Skin of body (tissue), 2 donors: ENCODE measurements around the gene MLH1. TPM values are rescaled to one million over a fixed set of nuclear protein-coding genes. Genes with fewer than 3 reads are reported as not detected.
"Not testable (repeated sequence)": the region's sequence is repeated elsewhere in the genome, so short reads cannot be mapped to it uniquely, and the experiment has no call there.

ENCODE experiments used
- DNase-seq: peaks from one replicate; lab custom pipeline; 2025; lab: John Stamatoyannopoulos, UW
- total RNA-seq: library from RNA; depleted of rRNA; stranded (reverse); fragments of >200 nt; gene quantifications from one replicate; pipeline ENCODE4 v1.2.3, GENCODE V29; 2014

Gene MLH1
- 50.9 TPM for total RNA-seq

GRCh38 chr3:36993326-36994283, at the start of gene MLH1:
Gene MLH1 (plus strand): TSS chr3:36993518. CDS start chr3:36993548, 30 bp downstream.
- DNase-seq, result no peak

DNA sequence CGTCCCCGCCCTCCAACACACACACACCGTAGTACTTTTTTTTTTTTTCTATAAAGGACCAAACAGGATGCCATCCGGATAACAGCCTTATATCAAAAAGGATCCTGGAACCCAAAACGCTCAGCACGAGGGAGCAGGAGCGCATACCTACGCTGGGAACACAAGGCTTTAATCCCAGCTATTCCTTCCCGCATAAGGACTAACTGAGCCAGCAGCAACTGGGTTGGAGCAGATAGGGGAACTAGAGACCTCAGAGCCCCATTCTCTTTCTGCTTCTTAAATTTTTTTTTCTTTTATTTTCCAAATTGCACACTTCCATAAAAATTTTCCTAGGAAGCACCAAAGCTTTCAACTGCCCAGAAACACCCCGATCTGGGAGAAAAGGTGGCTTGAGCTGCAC, 49.7 kb upstream of the MLH1 start:
- DNase-seq, result no peak

GRCh38 chr3:36944012-36944640, 49.2 kb upstream of the MLH1 start:
- DNase-seq, result peak; percentile 37

DNA sequence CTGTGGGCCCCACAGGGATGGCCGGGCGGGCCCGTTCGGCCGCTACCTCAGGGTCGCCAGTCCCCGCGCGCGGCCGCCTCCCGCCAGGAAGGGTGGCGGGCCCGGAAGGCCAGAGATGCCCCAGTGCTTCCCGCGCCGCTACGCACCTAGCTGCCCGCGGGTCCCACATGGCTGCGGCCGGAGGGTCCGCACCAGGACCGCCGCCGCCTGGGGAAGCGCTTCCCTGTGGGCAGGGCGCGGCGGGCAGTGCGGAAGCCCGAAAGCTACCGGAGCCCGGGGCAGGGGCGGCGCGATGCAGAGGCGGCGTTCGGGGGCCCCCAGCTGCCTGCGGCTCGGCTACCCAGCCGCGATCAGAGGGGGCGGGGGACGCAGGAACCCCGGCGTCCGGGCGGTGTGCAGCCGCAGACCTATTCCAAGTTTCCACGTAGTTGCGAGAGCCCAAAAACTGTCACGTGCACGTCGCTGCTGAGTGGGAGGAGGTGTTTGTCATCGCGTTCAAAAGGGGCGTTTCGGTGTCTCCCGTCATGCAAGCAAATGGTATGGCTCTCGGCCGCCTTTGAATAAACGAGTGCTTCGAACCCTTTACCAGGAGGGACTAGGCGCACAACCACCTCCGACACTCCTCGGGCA, 48.6 kb upstream of the MLH1 start, which contains the start of gene TRANK1:
TRANK1 (minus strand) TSS at position 414 of the 630 bp plus-strand sequence; CDS start at position 169, 245 bp downstream.
- DNase-seq, result peak; percentile 34

DNA sequence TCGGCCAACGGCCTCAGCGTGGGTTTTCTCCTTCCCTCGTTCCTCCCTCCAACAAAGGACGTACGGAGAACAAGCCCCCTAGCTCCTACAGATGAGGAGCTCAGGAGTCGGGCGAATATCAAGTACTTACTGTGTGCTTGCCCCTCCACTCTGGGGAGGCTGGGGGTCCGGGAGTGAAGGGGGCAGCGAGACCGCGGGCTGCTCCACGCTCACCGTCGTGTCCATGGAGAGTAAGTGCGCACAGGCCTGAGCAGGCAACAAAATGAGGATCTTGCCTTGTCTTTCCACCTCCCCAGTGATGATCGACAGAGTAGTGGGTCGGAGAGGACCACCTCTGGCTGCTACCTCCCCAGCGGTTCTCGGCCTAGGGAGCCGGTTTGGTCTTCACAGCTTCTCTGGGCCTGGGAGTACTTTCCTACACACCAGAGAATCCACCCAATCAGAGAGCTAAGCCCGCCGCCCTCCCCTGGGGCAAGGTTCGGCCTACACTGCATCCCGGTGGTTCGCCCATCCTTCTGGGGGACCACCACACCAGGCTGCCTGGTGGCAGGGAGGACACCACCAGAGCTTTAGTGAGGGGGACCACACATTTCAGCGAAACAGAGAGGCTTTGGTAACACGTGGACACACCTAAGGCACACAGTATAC, 47.9 kb upstream of the MLH1 start:
- no peak for DNase-seq

DNA sequence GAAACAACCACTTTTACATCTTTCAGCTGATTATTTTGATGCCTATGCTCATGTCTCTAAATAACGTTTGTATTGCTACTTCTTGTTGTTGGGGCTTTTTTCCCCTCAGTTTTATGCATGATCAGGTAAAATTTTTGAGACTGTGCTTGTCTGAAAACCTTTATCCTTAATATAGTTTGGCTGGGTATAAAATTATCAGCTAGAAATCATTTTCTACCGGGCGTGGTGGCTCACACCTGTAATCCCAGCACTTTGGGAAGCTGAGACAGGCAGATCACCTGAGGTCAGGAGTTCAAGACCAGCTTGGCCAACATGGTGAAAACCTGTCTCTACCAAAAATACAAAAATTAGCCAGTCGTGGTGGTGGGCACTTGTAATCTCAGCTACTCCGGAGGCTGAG, 45.5 kb upstream of the MLH1 start:
- DNase-seq, result not testable (repeated sequence)

GRCh38 chr3:36954452-36955134, 38.7 kb upstream of the MLH1 start:
- DNase-seq, result no peak

DNA sequence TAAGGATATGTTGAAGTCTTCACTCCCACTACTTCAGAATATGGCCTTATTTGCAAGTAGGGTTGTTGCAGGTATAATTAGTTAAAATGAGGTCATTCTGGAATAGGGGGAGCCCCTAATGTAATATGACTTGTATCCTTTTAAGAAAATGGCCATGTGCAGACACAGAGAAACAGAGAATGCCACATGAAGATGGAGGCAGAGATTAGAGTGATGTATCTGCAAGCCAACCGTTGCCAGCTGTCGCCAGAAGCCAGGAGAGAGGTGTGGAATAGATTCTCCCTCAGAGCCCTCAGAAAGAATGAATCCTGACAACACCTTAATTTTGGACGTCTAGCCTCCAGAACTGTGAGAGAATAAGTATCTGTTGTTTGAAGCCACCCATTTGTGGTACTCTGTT, 37.2 kb upstream of the MLH1 start:
- DNase-seq, result no peak

DNA sequence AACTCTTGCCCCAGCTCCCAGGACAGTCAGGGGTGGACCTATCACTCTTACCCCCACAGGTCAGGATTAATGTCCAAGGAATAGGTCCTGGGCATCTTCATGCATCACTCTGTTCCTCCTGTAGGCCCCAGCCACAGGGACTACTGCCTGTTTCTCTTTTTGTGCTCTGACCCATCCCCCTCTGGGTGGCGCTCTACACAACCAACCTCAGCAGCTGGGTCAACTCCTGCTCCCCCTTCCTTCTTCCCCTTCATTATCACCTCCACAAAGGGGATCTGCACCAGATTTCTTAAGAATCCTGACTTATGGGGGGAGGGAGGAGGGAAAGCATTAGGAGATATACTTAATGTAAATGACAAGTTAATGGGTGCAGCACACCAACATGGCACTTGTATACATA, 36.3 kb upstream of the MLH1 start:
- no peak for DNase-seq

- DNase-seq, result no peak
These were observed 35.2 kb upstream of the MLH1 start for GRCh38 chr3:36957862-36958686.

DNA sequence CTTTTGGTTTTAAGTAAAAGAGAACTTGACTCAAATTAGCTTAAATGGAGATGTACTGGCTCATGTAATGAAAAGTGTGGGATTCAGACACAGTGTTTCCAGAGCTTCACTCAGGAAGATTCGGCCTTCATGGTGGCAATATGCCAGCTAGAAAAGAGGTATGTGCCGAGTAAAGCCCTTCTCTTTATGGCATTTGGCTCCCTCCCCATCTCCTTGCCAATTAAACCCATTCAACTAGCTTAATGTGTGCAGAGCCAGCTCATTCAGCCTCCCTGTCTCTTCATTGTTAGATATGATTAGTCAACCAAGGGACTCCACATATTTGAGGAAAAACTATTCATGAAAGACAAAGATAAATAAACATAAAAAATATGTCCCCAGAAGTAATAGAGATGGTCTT, 33.5 kb upstream of the MLH1 start:
- no peak for DNase-seq

DNA sequence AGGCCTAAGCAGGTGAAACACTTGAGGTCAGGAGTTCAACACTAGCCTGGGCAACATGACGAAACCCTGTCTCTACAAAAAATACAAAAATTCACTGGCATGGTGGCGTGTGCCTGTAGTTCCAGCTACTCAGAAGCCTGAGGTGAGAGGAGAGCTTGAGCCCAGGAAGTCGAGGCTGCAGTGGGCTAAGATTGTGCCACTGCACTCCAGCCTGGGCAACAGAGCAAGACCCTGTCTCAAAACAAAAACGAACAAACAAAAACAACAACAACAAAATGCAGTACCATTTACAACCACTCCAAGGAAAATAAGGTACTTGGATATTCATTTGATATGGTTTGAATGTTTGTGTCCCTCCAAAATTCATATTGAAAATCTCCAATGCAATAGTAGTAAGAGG, 32.8 kb upstream of the MLH1 start:
- no peak for DNase-seq

GRCh38 chr3:36963008-36963407, 30.3 kb upstream of the MLH1 start:
- DNase-seq, result not testable (repeated sequence)

- no peak for DNase-seq
These were observed 29.0 kb upstream of the MLH1 start for GRCh38 chr3:36964331-36964730.

GRCh38 chr3:36964817-36965216, 28.5 kb upstream of the MLH1 start:
- no peak for DNase-seq

- no peak for DNase-seq
These were observed 27.9 kb upstream of the MLH1 start for GRCh38 chr3:36965440-36965839.

GRCh38 chr3:36969085-36969484, 24.2 kb upstream of the MLH1 start:
- no peak for DNase-seq

DNA sequence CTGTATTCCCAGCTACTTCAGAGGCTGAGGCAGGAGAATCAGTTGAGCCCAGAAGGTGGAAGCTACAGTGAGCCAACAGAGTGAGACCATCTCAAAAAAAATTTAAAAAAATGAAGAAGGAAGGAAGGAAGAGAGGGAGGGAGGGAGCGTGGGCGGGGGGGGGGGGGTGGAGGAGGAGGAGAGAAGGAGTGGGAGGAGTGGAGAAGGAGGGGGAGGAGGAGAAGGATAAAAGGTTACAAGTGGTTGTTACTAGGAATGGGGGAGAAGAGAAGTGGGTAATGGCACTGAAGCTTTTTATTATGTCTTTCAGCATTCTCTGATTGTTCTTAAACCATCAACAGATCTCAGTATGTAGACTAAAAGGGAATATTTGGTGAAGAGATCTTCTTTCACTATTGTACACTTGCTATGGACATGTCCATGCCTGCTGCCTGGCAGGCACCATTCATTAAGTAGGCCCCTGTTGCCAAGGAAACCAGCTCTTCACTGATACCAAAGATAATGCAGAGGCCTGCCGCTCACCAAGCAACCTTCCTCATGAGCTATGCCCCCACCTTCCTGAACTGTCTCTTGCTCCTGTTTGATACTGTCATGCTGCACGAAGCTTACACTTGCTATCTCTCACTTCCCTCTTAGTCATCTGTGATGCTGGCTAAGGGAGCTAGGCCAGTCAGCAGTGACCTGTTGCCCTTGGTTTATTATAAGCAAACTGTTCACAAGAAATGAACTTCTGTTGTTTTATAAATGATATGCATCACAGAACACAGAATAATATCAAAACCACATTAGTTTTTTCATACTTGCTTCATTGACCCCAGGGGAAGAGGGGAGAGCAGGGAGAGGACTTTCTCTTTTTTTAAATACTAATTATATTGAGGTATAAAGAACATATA, 23.5 kb upstream of the MLH1 start:
- DNase-seq, result peak; percentile 39

- no peak for DNase-seq
These were observed 21.2 kb upstream of the MLH1 start for GRCh38 chr3:36972163-36972562.
